Measurements from ENCODE around the gene COL5A1. TPM values are rescaled to one million over a fixed set of nuclear protein-coding genes. Genes with fewer than 3 reads are reported as not detected.
"Not testable (repeated sequence)": the region's sequence is repeated elsewhere in the genome, so short reads cannot be mapped to it uniquely, and the experiment has no call there.

COL5A1 gene
- total RNA-seq, 1 experiment from 2014 or later, result 277 TPM

GRCh38 chr9:134852906-134853654 lies 211.5 kb downstream of the COL5A1 start:
- DNase-seq (ENCODE audit: low read depth), result no peak

GRCh38 chr9:134853893-134854292 lies 212.3 kb downstream of the COL5A1 start:
- no peak for DNase-seq (ENCODE audit: low read depth)

GRCh38 chr9:134854541-134854981 lies 213.0 kb downstream of the COL5A1 start:
- DNase-seq (ENCODE audit: low read depth), result no peak

- no peak for DNase-seq (ENCODE audit: low read depth)
Measured at GRCh38 chr9:134855231-134855899, 213.8 kb downstream of the COL5A1 start.

GRCh38 chr9:134855900-134856377 lies 214.3 kb downstream of the COL5A1 start:
- DNase-seq (ENCODE audit: low read depth), result no peak

- DNase-seq (ENCODE audit: low read depth), result not testable (repeated sequence)
Measured at GRCh38 chr9:134857451-134857850, 215.8 kb downstream of the COL5A1 start.

- DNase-seq (ENCODE audit: low read depth), result peak; percentile 92
Measured at GRCh38 chr9:134858051-134858841, 216.6 kb downstream of the COL5A1 start.

GRCh38 chr9:134860510-134860909 lies 218.9 kb downstream of the COL5A1 start:
- no peak for DNase-seq (ENCODE audit: low read depth)

GRCh38 chr9:134861595-134862334 lies 220.2 kb downstream of the COL5A1 start:
- no peak for DNase-seq (ENCODE audit: low read depth)

GRCh38 chr9:134863306-134863902 lies 221.8 kb downstream of the COL5A1 start:
- no peak for DNase-seq (ENCODE audit: low read depth)

GRCh38 chr9:134863941-134864820 lies 222.6 kb downstream of the COL5A1 start:
- DNase-seq (ENCODE audit: low read depth), result peak; percentile 80

- no peak for DNase-seq (ENCODE audit: low read depth)
Measured at GRCh38 chr9:134864821-134865190, 223.2 kb downstream of the COL5A1 start.

GRCh38 chr9:134867917-134868750 lies 226.5 kb downstream of the COL5A1 start:
- DNase-seq (ENCODE audit: low read depth), result no peak

GRCh38 chr9:134868751-134869553 lies 227.3 kb downstream of the COL5A1 start:
- no peak for DNase-seq (ENCODE audit: low read depth)

GRCh38 chr9:134869554-134870300 lies 228.1 kb downstream of the COL5A1 start:
- no peak for DNase-seq (ENCODE audit: low read depth)

- no peak for DNase-seq (ENCODE audit: low read depth)
Measured at GRCh38 chr9:134870301-134870694, 228.7 kb downstream of the COL5A1 start.

All from M059J (cell line).